Breast epithelium (tissue), 3 donors: ENCODE results near the gene BPTF.
"Not testable (repeated sequence)": the region's sequence is repeated elsewhere in the genome, so short reads cannot be mapped to it uniquely, and the experiment has no call there.

ENCODE experiments used
- POLR2A ChIP-seq: fragments of 450-650 bp; IDR thresholded peaks from one replicate; pipeline ENCODE4 v1.6.1; 2016; ENCODE audit warnings: antibody characterized with exemption, mild to moderate bottlenecking, moderate library complexity
- TF ChIP-seq, protein P1 (sequence below), 3 donors: fragments of 450-650 bp; IDR thresholded peaks; one replicate each; pipeline ENCODE4 v1.5.1; 2016 to 2017; ENCODE audit warnings: antibody characterized with exemption in 3 of 3, mild to moderate bottlenecking in 3 of 3, moderate library complexity in 3 of 3

DNA sequence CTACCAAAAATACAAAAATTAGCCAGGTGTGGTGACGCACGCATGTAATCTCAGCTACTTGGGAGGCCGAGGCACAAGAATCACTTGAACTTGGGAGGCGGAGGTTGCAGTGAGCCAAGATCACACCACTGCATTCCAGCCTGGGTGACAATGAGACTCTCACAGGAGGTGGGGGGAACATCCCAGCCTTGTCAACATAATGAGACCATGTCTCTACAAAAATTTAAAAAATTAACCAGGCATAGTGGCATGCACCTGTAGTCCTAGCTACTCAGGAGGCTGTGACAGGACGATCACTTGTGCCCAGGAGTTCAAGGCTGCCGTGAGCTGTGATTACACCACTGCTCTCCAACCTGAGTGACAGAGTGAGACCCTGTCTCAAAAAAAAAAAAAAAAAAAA is 151.0 kb downstream of the BPTF start:
- TF ChIP-seq, protein P1, sequence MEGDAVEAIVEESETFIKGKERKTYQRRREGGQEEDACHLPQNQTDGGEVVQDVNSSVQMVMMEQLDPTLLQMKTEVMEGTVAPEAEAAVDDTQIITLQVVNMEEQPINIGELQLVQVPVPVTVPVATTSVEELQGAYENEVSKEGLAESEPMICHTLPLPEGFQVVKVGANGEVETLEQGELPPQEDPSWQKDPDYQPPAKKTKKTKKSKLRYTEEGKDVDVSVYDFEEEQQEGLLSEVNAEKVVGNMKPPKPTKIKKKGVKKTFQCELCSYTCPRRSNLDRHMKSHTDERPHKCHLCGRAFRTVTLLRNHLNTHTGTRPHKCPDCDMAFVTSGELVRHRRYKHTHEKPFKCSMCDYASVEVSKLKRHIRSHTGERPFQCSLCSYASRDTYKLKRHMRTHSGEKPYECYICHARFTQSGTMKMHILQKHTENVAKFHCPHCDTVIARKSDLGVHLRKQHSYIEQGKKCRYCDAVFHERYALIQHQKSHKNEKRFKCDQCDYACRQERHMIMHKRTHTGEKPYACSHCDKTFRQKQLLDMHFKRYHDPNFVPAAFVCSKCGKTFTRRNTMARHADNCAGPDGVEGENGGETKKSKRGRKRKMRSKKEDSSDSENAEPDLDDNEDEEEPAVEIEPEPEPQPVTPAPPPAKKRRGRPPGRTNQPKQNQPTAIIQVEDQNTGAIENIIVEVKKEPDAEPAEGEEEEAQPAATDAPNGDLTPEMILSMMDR (IDR thresholded peaks at IDR 0.05) = not testable (repeated sequence)
- TF ChIP-seq POLR2A = not testable (repeated sequence)
